PFSK-1 (cell line): ENCODE results near the gene NTN3.

Experiments used
- FOXP2 ChIP-seq: optimal IDR thresholded peaks from 2 replicates; pipeline ENCODE3; 2011; ENCODE audit warnings: borderline replicate concordance, control low read depth, inconsistent platforms; ENCODE audit not compliant: insufficient read depth; ENCODE audit errors: extremely low read length, extremely low read depth
- POLR2AphosphoS5 ChIP-seq: IDR thresholded peaks from 2 replicates; pipeline ENCODE4 v1.6.1; 2012; ENCODE audit warnings: low read depth, mild to moderate bottlenecking, control low read depth, low read length, moderate library complexity
- REST ChIP-seq, 2 experiments: IDR thresholded peaks; 2 replicates each; pipeline versions ENCODE4 v1.6.1 to v1.8.0; 2011 to 2012; ENCODE audit warnings: low read depth in 2 of 2, low read length in 2 of 2, control low read depth in 1 of 2, inconsistent platforms in 1 of 2, mild to moderate bottlenecking in 1 of 2, moderate library complexity in 1 of 2; ENCODE audit not compliant: insufficient read depth in 1 of 2
- SIN3A ChIP-seq: IDR thresholded peaks from 2 replicates; pipeline ENCODE4 v1.6.1; 2012; ENCODE audit warnings: mild to moderate bottlenecking, low read length, moderate library complexity, borderline replicate concordance; ENCODE audit not compliant: insufficient read depth
- TAF1 ChIP-seq: IDR thresholded peaks from 2 replicates; pipeline ENCODE4 v1.6.1; 2012; ENCODE audit warnings: low read length, control low read depth, borderline replicate concordance; ENCODE audit not compliant: insufficient read depth

Gene NTN3

GRCh38 chr16:2507665-2508064 is 36.6 kb downstream of the NTN3 start:
- TF ChIP-seq SIN3A, result no peak
- TF ChIP-seq POLR2AphosphoS5, result no peak
- no peak for TF ChIP-seq FOXP2
- TF ChIP-seq REST (IDR thresholded peaks at IDR 0.05; ENCODE audit: insufficient read depth in 1 of 2, low read depth in 2 of 2, low read length in 2 of 2), result no peak
- TF ChIP-seq TAF1, result no peak

GRCh38 chr16:2508722-2509400 is 37.8 kb downstream of the NTN3 start:
- no peak for TF ChIP-seq REST (IDR thresholded peaks at IDR 0.05; ENCODE audit: insufficient read depth in 1 of 2, low read depth in 2 of 2, low read length in 2 of 2)
- TF ChIP-seq SIN3A, result no peak
- no peak for TF ChIP-seq TAF1
- TF ChIP-seq POLR2AphosphoS5, result no peak
- TF ChIP-seq FOXP2, result no peak

GRCh38 chr16:2511128-2511800 is 40.2 kb downstream of the NTN3 start:
- no peak for TF ChIP-seq FOXP2

GRCh38 chr16:2511996-2512734 is 41.1 kb downstream of the NTN3 start:
- TF ChIP-seq POLR2AphosphoS5 (no peak), FOXP2 (no peak), TAF1 (no peak), REST (IDR thresholded peaks at IDR 0.05; ENCODE audit: insufficient read depth in 1 of 2, low read depth in 2 of 2, low read length in 2 of 2) (no peak), SIN3A (no peak)

- no peak for TF ChIP-seq POLR2AphosphoS5
- no peak for TF ChIP-seq TAF1
- TF ChIP-seq FOXP2, result no peak
- TF ChIP-seq SIN3A, result no peak
- TF ChIP-seq REST (IDR thresholded peaks at IDR 0.05; ENCODE audit: insufficient read depth in 1 of 2, low read depth in 2 of 2, low read length in 2 of 2), result no peak
Measured at GRCh38 chr16:2512735-2513404, 41.8 kb downstream of the NTN3 start.
